Measurements from ENCODE around the gene CDK6.

The CDK6 gene

GRCh38 chr7:92843781-92844180, 7.4 kb upstream of the CDK6 start:
- no peak for DNase-seq

GRCh38 chr7:92843034-92843760, 6.8 kb upstream of the CDK6 start:
- no peak for DNase-seq

- no peak for DNase-seq
Measured at GRCh38 chr7:92841192-92841591, 4.8 kb upstream of the CDK6 start.

GRCh38 chr7:92840316-92840715, 3.9 kb upstream of the CDK6 start:
- DNase-seq = no peak

GRCh38 chr7:92839901-92840300, 3.5 kb upstream of the CDK6 start:
- DNase-seq = no peak

- no peak for DNase-seq
Measured at GRCh38 chr7:92838934-92839333, 2.6 kb upstream of the CDK6 start.

- peak; percentile 41 for DNase-seq
Measured at GRCh38 chr7:92837000-92837749, 802 bp upstream of the CDK6 start.

GRCh38 chr7:92835851-92836488, 403 bp downstream of the CDK6 start:
- DNase-seq = no peak

GRCh38 chr7:92835261-92835850, 1.0 kb downstream of the CDK6 start:
- DNase-seq = peak; percentile 88

- DNase-seq = peak; percentile 70
Measured at GRCh38 chr7:92834507-92835260, 1.7 kb downstream of the CDK6 start.

GRCh38 chr7:92833766-92834506, 2.4 kb downstream of the CDK6 start:
- DNase-seq = peak; percentile 91

GRCh38 chr7:92833024-92833765, 3.2 kb downstream of the CDK6 start:
- DNase-seq = peak; percentile 93

GRCh38 chr7:92832534-92833023, 3.8 kb downstream of the CDK6 start:
- no peak for DNase-seq

- no peak for DNase-seq
Measured at GRCh38 chr7:92831716-92832533, 4.4 kb downstream of the CDK6 start.

GRCh38 chr7:92830532-92831110, 5.8 kb downstream of the CDK6 start:
- no peak for DNase-seq

- DNase-seq = no peak
Measured at GRCh38 chr7:92830027-92830426, 6.3 kb downstream of the CDK6 start.

- DNase-seq = no peak
Measured at GRCh38 chr7:92827464-92828120, 8.8 kb downstream of the CDK6 start.

GRCh38 chr7:92826258-92826938, 10.0 kb downstream of the CDK6 start:
- no peak for DNase-seq
